ENCODE data around the gene IL17REL. TPM values are rescaled to one million over a fixed set of nuclear protein-coding genes. Genes with fewer than 3 reads are reported as not detected.

IL17REL gene
- total RNA-seq, 1 experiment from 2014 or later: not detected

DNA sequence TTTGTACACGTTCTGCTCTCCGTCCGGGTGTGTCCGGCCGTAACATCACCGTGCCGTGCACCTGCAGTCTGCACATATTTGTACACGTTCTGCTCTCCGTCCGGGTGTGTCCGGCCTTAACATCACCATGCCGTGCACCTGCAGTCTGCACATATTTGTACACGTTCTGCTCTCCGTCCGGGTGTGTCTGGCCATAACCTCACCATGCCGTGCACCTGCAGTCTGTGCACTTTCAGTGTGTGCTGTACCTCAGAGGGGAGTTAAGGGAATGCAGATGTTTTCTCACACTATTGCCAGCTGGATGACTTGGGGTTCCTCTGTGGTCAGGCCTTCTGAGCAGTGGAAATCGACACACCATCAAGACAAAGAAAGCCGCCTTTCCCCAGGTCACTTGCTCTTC lies 41.3 kb upstream of the IL17REL start:
- ChIA-PET CTCF (no interaction called here), POLR2A (no interaction called here)
- intact Hi-C loops (cut with micrococcal nuclease; ENCODE audit: unreplicated experiment): no loop called here
- Mint-ChIP-seq H3K27me3 (ENCODE audit: insufficient read depth, unreplicated experiment) (no peaks in the 10 kb centered on the region), H3K4me1 (ENCODE audit: low read depth, unreplicated experiment) (no peaks in the 10 kb centered on the region), H3K27ac (ENCODE audit: unreplicated experiment) (no peak overlapping the region), H3K9me3 (ENCODE audit: unreplicated experiment) (peaks cover 6% of the 10 kb centered on the region), H3K4me3 (ENCODE audit: unreplicated experiment) (no peak overlapping the region), H3K36me3 (ENCODE audit: insufficient read depth, unreplicated experiment) (no peaks in the 10 kb centered on the region)
- Histone ChIP-seq H3K27me3 (replicated peaks; ENCODE audit: control insufficient read depth, insufficient read depth, low read length) (no peaks in the 10 kb centered on the region), H3K4me1 (no peaks in the 10 kb centered on the region), H3K9me3 (no peaks in the 10 kb centered on the region), H3K4me3 (ENCODE audit: low read depth, low read length) (no peak overlapping the region), H3K36me3 (ENCODE audit: control insufficient read depth, insufficient read depth, low read length) (no peaks in the 10 kb centered on the region)
- DNase-seq: peak in 1 of 2 experiments; percentile 31
- no peak for TF ChIP-seq CTCF (IDR thresholded peaks at IDR 0.05; ENCODE audit: insufficient read depth in 1 of 2, low read depth in 1 of 2, low read length in 1 of 2, severe bottlenecking in 1 of 2, unreplicated experiment in 1 of 2)
- no TSS peak for BruUV-seq (replicated peaks)

GRCh38 chr22:50051930-50052329 lies 39.4 kb upstream of the IL17REL start:
- BruUV-seq (replicated peaks): no TSS peak
- Mint-ChIP-seq H3K9me3 (ENCODE audit: unreplicated experiment) (peaks cover 6% of the 10 kb centered on the region), H3K4me1 (ENCODE audit: low read depth, unreplicated experiment) (no peaks in the 10 kb centered on the region), H3K4me3 (ENCODE audit: unreplicated experiment) (no peak overlapping the region), H3K27ac (ENCODE audit: unreplicated experiment) (no peak overlapping the region), H3K36me3 (ENCODE audit: insufficient read depth, unreplicated experiment) (no peaks in the 10 kb centered on the region), H3K27me3 (ENCODE audit: insufficient read depth, unreplicated experiment) (no peaks in the 10 kb centered on the region)
- H3K4me3 ChIP-seq (ENCODE audit: low read depth, low read length): no peak overlapping the region
- no peaks in the 10 kb centered on the region for H3K27me3 ChIP-seq (replicated peaks; ENCODE audit: control insufficient read depth, insufficient read depth, low read length)
- no peaks in the 10 kb centered on the region for H3K36me3 ChIP-seq (ENCODE audit: control insufficient read depth, insufficient read depth, low read length)
- ChIA-PET POLR2A (no interaction called here), CTCF (no interaction called here)
- no peak for TF ChIP-seq CTCF (IDR thresholded peaks at IDR 0.05; ENCODE audit: insufficient read depth in 1 of 2, low read depth in 1 of 2, low read length in 1 of 2, severe bottlenecking in 1 of 2, unreplicated experiment in 1 of 2)
- no peaks in the 10 kb centered on the region for H3K4me1 ChIP-seq
- H3K9me3 ChIP-seq: no peaks in the 10 kb centered on the region
- no peak for DNase-seq
- intact Hi-C loops (cut with micrococcal nuclease; ENCODE audit: unreplicated experiment): no loop called here

DNA sequence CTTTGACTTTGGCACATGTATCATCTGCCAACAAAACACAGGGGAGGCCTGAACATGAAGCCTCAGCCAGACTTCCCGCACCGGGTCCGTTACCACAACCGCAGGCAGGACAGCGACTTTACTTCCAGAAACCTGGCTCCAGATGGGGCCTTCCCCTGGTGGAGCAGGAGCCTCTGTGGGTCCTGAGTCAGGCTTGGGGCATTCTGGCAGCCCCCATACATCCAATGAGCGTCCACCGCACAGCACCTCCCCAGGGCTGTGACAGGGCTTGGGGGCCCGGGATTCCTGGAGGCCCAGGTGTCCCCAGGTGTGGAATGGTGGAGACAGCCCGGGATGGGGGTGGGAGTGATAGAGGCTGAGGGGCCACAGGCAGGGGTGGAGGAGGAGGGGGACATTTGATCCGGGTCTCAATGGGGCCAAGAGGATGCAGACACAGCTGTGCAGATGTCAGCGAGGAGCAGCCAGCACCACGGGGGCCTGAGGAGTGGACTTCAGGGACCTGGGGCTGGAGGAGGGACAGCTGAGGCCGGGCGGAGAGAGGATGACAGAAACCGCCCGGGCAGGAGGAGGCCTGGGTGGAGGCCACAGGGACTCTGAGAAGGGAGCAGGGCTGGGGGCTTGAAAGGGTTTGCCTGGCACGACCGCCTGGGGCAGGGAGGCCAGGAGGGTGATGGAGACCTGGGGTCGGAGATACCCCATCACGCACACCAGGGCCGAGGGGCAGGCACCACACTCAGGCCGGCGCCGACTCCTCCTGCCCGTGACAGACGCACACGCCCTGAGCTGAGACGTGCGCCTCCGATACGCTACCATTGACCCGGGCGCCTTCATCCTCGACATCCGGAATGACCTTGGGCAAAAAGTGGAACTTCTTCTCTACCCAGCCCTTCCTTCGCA lies 37.0 kb upstream of the IL17REL start:
- intact Hi-C loops (cut with micrococcal nuclease; ENCODE audit: unreplicated experiment): no loop called here
- no peaks in the 10 kb centered on the region for H3K4me1 Mint-ChIP-seq (ENCODE audit: low read depth, unreplicated experiment)
- TF ChIP-seq CTCF (IDR thresholded peaks at IDR 0.05; ENCODE audit: insufficient read depth in 1 of 2, low read depth in 1 of 2, low read length in 1 of 2, severe bottlenecking in 1 of 2, unreplicated experiment in 1 of 2): no peak
- BruUV-seq (replicated peaks): no TSS peak
- ChIA-PET CTCF (no interaction called here), POLR2A (no interaction called here)
- no peaks in the 10 kb centered on the region for H3K9me3 ChIP-seq
- no peaks in the 10 kb centered on the region for H3K36me3 ChIP-seq (ENCODE audit: control insufficient read depth, insufficient read depth, low read length)
- H3K36me3 Mint-ChIP-seq (ENCODE audit: insufficient read depth, unreplicated experiment): no peaks in the 10 kb centered on the region
- H3K4me3 Mint-ChIP-seq (ENCODE audit: unreplicated experiment): no peak overlapping the region
- no peak overlapping the region for H3K4me3 ChIP-seq (ENCODE audit: low read depth, low read length)
- no peak for DNase-seq
- no peak overlapping the region for H3K27ac Mint-ChIP-seq (ENCODE audit: unreplicated experiment)
- H3K4me1 ChIP-seq: no peaks in the 10 kb centered on the region
- H3K27me3 ChIP-seq (replicated peaks; ENCODE audit: control insufficient read depth, insufficient read depth, low read length): no peaks in the 10 kb centered on the region
- peaks cover 6% of the 10 kb centered on the region for H3K9me3 Mint-ChIP-seq (ENCODE audit: unreplicated experiment)
- H3K27me3 Mint-ChIP-seq (ENCODE audit: insufficient read depth, unreplicated experiment): no peaks in the 10 kb centered on the region

All from Caco-2 (cell line).